ENCODE data around the gene SRP54.

The SRP54 gene

DNA sequence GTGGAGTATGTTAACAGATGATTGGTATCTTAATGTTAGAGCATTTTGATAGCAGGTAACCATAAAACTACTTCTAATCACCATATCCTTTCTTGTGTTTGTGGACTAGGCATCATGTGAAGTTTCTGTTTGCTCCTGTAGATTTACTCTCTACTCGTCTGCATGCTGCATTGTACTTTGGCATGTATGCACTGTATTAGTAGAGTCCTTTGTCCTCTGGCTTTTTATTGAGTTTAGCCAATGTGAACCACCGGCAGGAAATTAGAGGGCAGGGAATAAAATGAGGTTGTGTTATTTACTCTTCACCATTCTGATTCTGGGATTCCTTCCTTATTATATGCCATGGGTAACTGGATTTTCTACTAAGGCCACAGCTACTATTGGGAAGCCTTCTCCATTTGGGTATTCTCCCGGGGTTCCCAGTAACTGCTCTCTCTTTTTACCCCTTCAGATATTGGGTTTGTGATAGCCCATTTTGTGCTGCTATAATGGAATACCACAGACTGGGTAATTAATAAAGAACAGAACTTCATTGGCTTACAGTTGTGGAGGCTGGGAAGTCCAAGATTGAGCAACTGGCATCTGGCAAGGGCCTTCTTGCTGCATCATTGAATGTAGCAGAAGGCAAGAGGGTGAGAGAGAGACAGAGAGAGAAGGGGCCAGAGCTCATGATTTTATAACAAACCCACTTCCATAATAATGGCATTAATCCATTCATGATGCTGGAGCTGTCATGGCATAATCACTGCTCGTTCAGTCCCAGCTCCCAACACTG lies 85.6 kb downstream of the SRP54 start:
- no peak overlapping the region for H3K4me3 ChIP-seq (ENCODE audit: low read depth, low read length)
- TF ChIP-seq, protein P1, sequence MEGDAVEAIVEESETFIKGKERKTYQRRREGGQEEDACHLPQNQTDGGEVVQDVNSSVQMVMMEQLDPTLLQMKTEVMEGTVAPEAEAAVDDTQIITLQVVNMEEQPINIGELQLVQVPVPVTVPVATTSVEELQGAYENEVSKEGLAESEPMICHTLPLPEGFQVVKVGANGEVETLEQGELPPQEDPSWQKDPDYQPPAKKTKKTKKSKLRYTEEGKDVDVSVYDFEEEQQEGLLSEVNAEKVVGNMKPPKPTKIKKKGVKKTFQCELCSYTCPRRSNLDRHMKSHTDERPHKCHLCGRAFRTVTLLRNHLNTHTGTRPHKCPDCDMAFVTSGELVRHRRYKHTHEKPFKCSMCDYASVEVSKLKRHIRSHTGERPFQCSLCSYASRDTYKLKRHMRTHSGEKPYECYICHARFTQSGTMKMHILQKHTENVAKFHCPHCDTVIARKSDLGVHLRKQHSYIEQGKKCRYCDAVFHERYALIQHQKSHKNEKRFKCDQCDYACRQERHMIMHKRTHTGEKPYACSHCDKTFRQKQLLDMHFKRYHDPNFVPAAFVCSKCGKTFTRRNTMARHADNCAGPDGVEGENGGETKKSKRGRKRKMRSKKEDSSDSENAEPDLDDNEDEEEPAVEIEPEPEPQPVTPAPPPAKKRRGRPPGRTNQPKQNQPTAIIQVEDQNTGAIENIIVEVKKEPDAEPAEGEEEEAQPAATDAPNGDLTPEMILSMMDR (IDR thresholded peaks at IDR 0.05; ENCODE audit: borderline replicate concordance, insufficient read depth, low read depth, low read length) = no peak

DNA sequence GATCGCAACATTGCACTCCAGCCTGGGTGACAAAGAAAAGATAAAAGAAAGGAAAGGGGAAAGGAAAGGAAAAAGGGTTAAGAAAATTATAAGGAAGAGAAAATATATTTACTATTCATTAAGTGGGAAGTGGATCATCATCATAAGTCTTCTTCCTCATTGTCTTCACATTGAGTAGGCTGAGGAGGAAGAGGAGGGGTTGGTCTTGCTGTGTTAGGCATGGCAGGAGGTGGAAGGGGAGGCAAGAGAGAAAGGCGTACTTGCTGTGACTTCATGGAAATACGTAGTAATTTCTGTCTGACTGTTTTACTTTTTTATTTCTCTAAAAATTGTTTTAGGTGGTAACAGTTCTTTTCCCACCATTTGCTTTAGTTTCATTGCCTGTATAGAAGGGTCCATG lies 89.4 kb downstream of the SRP54 start:
- TF ChIP-seq, protein P1 (IDR thresholded peaks at IDR 0.05; ENCODE audit: borderline replicate concordance, insufficient read depth, low read depth, low read length) = no peak

DNA sequence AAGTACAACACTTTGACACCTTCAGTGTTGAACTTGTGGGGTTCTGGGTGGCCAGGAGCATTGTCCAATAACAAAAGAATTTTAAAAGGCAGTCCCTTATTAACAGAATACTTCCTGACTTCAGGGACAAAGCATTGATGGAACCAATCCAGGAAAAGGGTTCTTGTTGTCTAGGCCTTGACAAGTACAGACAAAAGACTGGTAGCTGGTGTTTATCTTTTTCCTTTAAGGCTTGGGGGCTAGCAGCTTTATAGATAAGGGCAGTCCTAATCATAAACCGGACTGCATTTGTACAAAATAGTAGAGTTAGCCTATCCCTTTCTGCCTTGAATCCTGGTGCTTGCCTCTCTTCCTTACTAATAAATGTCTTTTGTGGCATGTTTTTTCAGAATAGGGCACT lies 90.7 kb downstream of the SRP54 start:
- no peak overlapping the region for H3K4me3 ChIP-seq (ENCODE audit: low read depth, low read length)
- TF ChIP-seq, protein P1 (IDR thresholded peaks at IDR 0.05; ENCODE audit: borderline replicate concordance, insufficient read depth, low read depth, low read length) = no peak

More for the DNA sequence above, 89.4 kb downstream of the SRP54 start:
- no peak overlapping the region for H3K4me3 ChIP-seq (ENCODE audit: low read depth, low read length)

DNA sequence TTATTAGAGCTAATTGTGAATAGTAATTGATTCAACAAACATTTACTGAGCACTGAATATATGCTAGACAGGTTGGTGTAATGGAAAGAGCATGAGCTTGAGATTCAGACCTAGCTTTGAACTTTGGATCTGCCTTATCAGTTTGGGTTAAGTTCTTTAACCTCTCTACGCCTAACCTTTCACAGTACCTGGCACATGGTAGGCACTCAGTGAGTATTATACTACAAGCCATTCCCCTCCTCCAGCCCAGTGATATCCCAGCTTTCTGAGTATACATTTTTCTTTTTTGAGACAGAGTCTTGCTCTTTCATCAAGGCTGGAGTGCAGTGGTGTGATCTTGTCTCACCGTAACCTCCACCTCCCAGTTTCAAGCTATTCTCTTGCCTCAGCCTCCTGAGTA lies 95.3 kb downstream of the SRP54 start:
- TF ChIP-seq, protein P1 (IDR thresholded peaks at IDR 0.05; ENCODE audit: borderline replicate concordance, insufficient read depth, low read depth, low read length) = no peak
- H3K4me3 ChIP-seq (ENCODE audit: low read depth, low read length) = no peak overlapping the region

Data from GM12875 (cell line).